Measurements from ENCODE around the gene LAMA2.
A peak's percentile ranks its signal among the peaks of the same experiment; 100 is the strongest.

The LAMA2 gene

DNA sequence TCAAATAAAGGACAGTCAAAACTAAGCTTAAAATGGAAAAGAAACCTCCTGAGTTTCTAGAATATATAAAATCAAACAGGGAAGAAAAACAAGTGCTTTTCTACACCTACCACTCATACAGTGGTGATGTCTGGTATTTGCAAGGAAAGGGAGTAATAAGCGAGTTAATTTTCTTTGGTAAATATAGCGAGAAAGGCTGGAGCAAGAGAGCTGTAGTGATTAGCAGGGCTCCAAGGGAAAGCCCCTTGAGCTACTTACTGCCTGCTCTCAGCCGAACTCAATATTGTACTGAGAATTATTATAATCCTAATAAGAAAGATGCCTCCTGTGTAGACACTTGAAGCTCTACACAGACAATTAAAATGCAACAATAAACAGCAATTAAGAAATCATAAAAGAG lies 296.3 kb downstream of the LAMA2 start:
- no peak for DNase-seq (ENCODE audit: low spot score)

GRCh38 chr6:129181001-129181400 lies 298.1 kb downstream of the LAMA2 start:
- DNase-seq (ENCODE audit: low spot score), result no peak

DNA sequence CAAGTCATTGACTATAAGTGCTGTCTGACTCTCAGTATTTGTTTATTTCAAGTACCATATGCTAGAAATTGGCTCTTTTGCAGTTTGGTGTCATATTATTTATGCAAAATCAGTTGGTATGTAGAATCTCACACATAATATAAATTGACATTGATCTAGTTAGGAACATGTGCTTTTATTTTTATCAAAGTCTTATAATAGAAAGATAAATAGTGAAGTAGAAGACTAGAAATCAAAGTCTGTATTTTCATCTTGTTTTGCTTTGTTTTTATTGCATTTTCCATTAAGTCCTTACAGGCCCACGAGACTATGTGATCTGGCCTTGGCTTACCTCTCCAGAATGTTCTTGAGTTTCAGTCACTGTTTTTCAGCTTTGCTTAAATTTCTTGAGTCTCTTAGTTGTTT lies 300.3 kb downstream of the LAMA2 start:
- DNase-seq (ENCODE audit: low spot score), result no peak

GRCh38 chr6:129183681-129184301 lies 300.9 kb downstream of the LAMA2 start:
- no peak for DNase-seq (ENCODE audit: low spot score)

DNA sequence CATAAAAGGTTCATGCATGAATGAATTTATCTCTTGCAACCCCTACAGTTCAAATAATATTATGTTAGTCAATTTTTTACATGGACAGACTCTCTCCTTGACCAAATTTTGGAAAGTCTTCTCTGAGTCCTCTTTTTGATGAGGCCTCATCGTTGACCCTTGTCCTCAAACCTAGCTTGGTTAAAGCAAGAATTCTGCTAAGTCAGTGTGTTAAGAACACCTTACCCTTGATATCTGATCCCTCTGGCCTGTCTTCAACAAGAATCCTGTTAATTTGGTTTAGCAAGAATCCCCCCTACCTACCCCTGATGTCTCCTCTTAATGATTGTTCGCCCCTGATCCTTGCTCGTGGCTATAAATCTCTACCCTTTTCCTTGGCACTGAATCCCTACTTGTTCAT lies 301.4 kb downstream of the LAMA2 start:
- no peak for DNase-seq (ENCODE audit: low spot score)

DNA sequence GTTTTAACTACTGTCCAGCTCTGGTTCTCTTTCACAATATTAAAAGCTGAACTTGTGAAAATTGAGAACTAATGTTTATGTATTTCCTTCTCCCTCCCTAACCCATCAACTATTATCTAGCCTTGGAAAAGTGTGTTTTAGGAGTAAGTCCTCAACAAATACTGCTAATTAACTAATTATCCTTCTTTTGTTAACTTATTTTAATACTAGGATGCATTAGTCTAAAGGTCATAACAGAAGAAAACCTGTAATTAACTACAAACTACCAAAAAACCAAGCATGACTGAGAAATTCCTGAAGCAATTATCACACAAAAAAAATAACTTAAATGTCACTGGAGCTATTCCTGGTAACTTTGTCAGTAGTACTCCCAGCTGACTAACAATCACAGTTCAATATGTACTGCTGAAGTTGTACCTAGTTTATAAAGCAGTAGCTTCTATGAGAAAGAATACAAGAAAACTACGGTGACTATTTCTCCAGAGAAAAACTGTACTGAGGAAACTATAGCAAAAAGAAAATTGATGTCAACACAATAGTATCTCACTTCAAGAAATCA lies 301.9 kb downstream of the LAMA2 start:
- no peak for DNase-seq (ENCODE audit: low spot score)

- DNase-seq (ENCODE audit: low spot score), result peak; percentile 8
Measured at GRCh38 chr6:129186988-129187387, 304.1 kb downstream of the LAMA2 start.

DNA sequence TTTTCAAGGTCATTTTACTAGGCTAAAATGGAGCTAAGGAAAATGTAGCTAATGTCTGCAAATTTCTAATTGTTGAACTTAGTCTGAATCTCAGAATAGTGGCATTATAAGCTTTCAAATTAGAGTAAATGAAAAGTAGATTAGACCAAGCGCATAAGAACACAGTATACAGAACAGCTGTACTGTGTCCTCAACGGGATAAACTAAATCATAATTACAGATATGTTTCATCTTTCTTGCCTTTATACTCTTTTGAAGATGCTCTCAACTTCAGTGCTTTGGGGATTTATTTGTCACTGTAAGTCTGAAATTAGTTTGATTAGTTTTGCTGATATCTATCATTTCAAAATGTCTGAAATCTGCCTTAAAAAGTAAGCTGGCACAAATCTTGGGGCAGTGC lies 305.4 kb downstream of the LAMA2 start:
- no peak for DNase-seq (ENCODE audit: low spot score)

- DNase-seq (ENCODE audit: low spot score), result no peak
Measured at GRCh38 chr6:129188795-129189194, 305.9 kb downstream of the LAMA2 start.

GRCh38 chr6:129189266-129189665 lies 306.3 kb downstream of the LAMA2 start:
- no peak for DNase-seq (ENCODE audit: low spot score)

GRCh38 chr6:129191235-129191634 lies 308.3 kb downstream of the LAMA2 start:
- DNase-seq (ENCODE audit: low spot score), result no peak

DNA sequence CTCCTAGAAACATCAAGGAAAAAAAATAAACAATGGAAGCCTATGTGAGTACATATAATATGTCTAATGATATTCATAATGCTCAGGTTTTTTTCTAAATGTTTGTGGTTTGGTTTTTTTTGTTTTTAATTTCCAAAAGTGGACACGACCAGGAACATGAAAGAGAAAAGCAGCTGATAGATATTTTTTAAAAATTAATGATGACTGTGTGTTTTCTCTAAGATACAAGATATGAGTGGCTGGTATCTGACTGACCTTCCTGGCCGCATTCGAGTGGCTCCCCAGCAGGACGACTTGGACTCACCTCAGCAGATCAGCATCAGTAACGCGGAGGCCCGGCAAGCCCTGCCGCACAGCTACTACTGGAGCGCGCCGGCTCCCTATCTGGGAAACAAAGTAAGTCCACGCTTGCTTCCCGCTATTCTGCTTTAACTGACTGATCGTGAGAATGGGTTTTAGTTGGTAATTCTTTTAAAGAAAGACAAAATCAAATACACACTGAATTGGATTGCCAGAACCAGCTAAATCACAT lies 309.6 kb downstream of the LAMA2 start:
- DNase-seq (ENCODE audit: low spot score), result no peak

DNA sequence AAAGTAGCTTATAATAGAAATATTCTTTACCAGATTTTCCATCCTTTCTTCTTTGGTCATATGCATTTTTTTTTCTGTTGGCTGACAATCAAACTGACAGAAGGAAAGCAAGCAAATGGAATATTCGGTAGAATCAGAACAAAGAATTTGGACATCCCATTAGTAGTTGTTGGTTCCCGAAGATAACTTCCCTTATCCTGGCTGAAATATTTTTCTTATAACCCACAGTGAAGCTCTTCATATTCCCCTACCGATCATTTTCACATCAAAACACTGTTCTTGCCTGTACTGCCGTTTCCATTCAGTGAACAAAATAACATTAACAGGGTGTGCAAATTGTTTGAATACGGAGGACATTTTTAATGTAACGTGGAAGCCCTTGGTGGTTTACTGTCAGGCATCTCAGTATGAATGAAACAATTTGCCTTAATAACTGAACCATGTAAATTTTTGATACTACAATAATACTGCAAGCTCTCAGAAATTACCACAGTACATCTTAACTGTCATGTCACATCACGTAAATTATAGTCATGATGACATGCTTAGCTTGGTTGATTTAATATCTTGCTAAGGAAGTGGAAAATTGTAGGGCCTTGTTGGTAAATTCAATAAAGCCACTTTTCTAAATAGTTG lies 311.5 kb downstream of the LAMA2 start:
- DNase-seq (ENCODE audit: low spot score), result no peak

- DNase-seq (ENCODE audit: low spot score), result no peak
Measured at GRCh38 chr6:129195161-129195560, 312.2 kb downstream of the LAMA2 start.

- DNase-seq (ENCODE audit: low spot score), result no peak
Measured at GRCh38 chr6:129195643-129196042, 312.7 kb downstream of the LAMA2 start.

- DNase-seq (ENCODE audit: low spot score), result no peak
Measured at GRCh38 chr6:129197154-129197553, 314.2 kb downstream of the LAMA2 start.

DNA sequence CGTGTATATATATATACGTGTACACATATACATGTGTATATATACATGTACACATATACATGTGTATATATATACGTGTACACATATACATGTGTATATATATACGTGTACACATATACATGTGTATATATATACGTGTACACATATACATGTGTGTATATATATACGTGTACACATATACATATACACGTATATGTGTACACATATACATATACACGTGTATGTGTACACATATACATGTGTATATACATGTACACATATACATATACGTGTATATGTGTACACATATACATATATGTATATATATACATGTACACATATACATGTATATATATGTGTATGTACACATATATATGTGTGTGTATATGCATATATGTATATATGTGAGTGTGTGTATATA lies 317.2 kb downstream of the LAMA2 start:
- DNase-seq (ENCODE audit: low spot score), result no peak

GRCh38 chr6:129203190-129203900 lies 320.4 kb downstream of the LAMA2 start:
- DNase-seq (ENCODE audit: low spot score), result no peak

- no peak for DNase-seq (ENCODE audit: low spot score)
Measured at GRCh38 chr6:129206821-129207220, 323.9 kb downstream of the LAMA2 start.

- no peak for DNase-seq (ENCODE audit: low spot score)
Measured at GRCh38 chr6:129207832-129208231, 324.9 kb downstream of the LAMA2 start.

GRCh38 chr6:129208415-129209034 lies 325.6 kb downstream of the LAMA2 start:
- DNase-seq (ENCODE audit: low spot score), result no peak

- DNase-seq (ENCODE audit: low spot score), result no peak
Measured at GRCh38 chr6:129209355-129209754, 326.4 kb downstream of the LAMA2 start.

All from COLO829 (cell line).